Bronchial epithelial cell (primary cell): Measurements from ENCODE around the gene CABP4. TPM values are rescaled to one million over a fixed set of nuclear protein-coding genes. Genes with fewer than 3 reads are reported as not detected.

Experiments
- DNase-seq: peaks from one replicate; pipeline ENCODE4 v3.0.0-alpha.2; 2010; ENCODE audit warnings: low read depth
- FAIRE-seq: peaks from 2 replicates; lab custom pipeline; 2011; peaks lifted over from hg19 to GRCh38; lab: Jason Lieb, UNC
- H3K27me3 ChIP-seq: 2 replicates; pipeline ENCODE4 v1.5.1; 2011; ENCODE audit warnings: low read length; ENCODE audit not compliant: control insufficient read depth, insufficient read depth
- H3K36me3 ChIP-seq: 2 replicates; pipeline ENCODE4 v1.5.1; 2011; ENCODE audit warnings: low read length; ENCODE audit not compliant: control insufficient read depth, insufficient read depth
- H3K4me3 ChIP-seq: 2 replicates; pipeline ENCODE4 v1.5.1; 2011; ENCODE audit warnings: mild to moderate bottlenecking, low read depth, low read length, control low read depth
- CTCF ChIP-seq: IDR thresholded peaks from 2 replicates; pipeline ENCODE4 v1.5.1; 2011; ENCODE audit warnings: mild to moderate bottlenecking, moderate library complexity, low read length, control low read depth, inconsistent platforms; ENCODE audit not compliant: insufficient read depth, severe bottlenecking
- total RNA-seq: library from RNA; depleted of rRNA; stranded (reverse); fragments of >200 nt; gene quantifications from 2 replicates; pipeline ENCODE4 v1.2.1, GENCODE V29; 2014

CABP4 gene
- total RNA-seq, 1 donor from 2014 or later = not detected

- H3K4me3 ChIP-seq = peak within 1 kb of the TSS; percentile 83
- FAIRE-seq (no peak), DNase-seq (peak; percentile 97)
- no peak for TF ChIP-seq CTCF
- H3K27me3 ChIP-seq = no peaks in the 10 kb centered on the region
- peaks cover 7% of the 10 kb centered on the region for H3K36me3 ChIP-seq
These were observed 52.8 kb downstream of the CABP4 start, which contains the start of gene CDK2AP2 for GRCh38 chr11:67507864-67508485. Gene CDK2AP2 (minus strand): TSS chr11:67508162. CDS start chr11:67508082, 80 bp downstream.

- Histone ChIP-seq H3K27me3 (no peaks in the 10 kb centered on the region), H3K4me3 (peak overlapping the region; percentile 83), H3K36me3 (peaks cover 7% of the 10 kb centered on the region)
- DNase-seq (peak; percentile 79), FAIRE-seq (no peak)
- no peak for TF ChIP-seq CTCF
These were observed 53.5 kb downstream of the CABP4 start for GRCh38 chr11:67508486-67509121.

- H3K4me3 ChIP-seq = no peak overlapping the region
- peaks cover 7% of the 10 kb centered on the region for H3K36me3 ChIP-seq
- no peak for DNase-seq
- no peak for TF ChIP-seq CTCF
- FAIRE-seq = no peak
- H3K27me3 ChIP-seq = no peaks in the 10 kb centered on the region
These were observed 54.8 kb downstream of the CABP4 start for GRCh38 chr11:67510023-67510345.

Other genes with a start within 250 kb of the CABP4 start
- 55.0 and 77.4 TPM in 2 replicates for gene GRK2, start 188.9 kb upstream of the CABP4 start, total RNA-seq
- 22.4 and 42.8 TPM in 2 replicates for gene ANKRD13D, start 166.1 kb upstream of the CABP4 start, total RNA-seq
- 32.0 and 35.0 TPM in 2 replicates for gene SSH3, start 151.8 kb upstream of the CABP4 start, total RNA-seq
- 45.8 and 83.1 TPM in 2 replicates for gene POLD4, start 101.8 kb upstream of the CABP4 start, total RNA-seq
- gene CLCF1, start 81.8 kb upstream of the CABP4 start, total RNA-seq = 1.8 and 2.3 TPM in 2 replicates
- gene RAD9A, start 63.4 kb upstream of the CABP4 start, total RNA-seq = 8.7 and 10.8 TPM in 2 replicates
- 209 and 225 TPM in 2 replicates for gene PPP1CA, start 53.5 kb upstream of the CABP4 start, total RNA-seq
- not detected in 2 replicates for gene TBC1D10C, start 51.3 kb upstream of the CABP4 start, total RNA-seq
- gene CARNS1, start 39.7 kb upstream of the CABP4 start, total RNA-seq = under 0.01 TPM in 1 of 2 replicates, not detected in the other
- gene RPS6KB2, start 26.9 kb upstream of the CABP4 start, total RNA-seq = 62.9 and 98.6 TPM in 2 replicates
- 0.26 and 0.51 TPM in 2 replicates for gene PTPRCAP, start 17.7 kb upstream of the CABP4 start, total RNA-seq
- 105 and 133 TPM in 2 replicates for gene CORO1B, start 11.9 kb upstream of the CABP4 start, total RNA-seq
- not detected in 2 replicates for gene GPR152, start 2.6 kb upstream of the CABP4 start, total RNA-seq
- 38.2 and 48.9 TPM in 2 replicates for gene TMEM134, start 13.9 kb downstream of the CABP4 start, total RNA-seq
- 51.6 and 85.3 TPM in 2 replicates for gene AIP, start 27.7 kb downstream of the CABP4 start, total RNA-seq
- gene PITPNM1, start 50.0 kb downstream of the CABP4 start, total RNA-seq = 17.4 and 23.7 TPM in 2 replicates
- 19.0 and 21.6 TPM in 2 replicates for gene CDK2AP2, start 52.8 kb downstream of the CABP4 start, total RNA-seq
- gene CABP2, start 68.1 kb downstream of the CABP4 start, total RNA-seq = not detected in 2 replicates
- gene GSTP1, start 128.5 kb downstream of the CABP4 start, total RNA-seq = 1,931 and 3,840 TPM in 2 replicates
- 242 and 252 TPM in 2 replicates for gene NDUFV1, start 151.6 kb downstream of the CABP4 start, total RNA-seq
- gene NUDT8, start 174.6 kb downstream of the CABP4 start, total RNA-seq = 14.2 and 22.3 TPM in 2 replicates
- not detected in 2 replicates for gene TBX10, start 184.4 kb downstream of the CABP4 start, total RNA-seq
- gene ACY3, start 195.4 kb downstream of the CABP4 start, total RNA-seq = not detected in 2 replicates
- gene ALDH3B2, start 219.3 kb downstream of the CABP4 start, total RNA-seq = 17.9 and 73.4 TPM in 2 replicates